Brain microvascular endothelial cell (primary cell): ENCODE measurements around the gene B4GALNT3.

Experiments
- DNase-seq: peaks from one replicate; pipeline ENCODE4 v3.0.0-alpha.2; 2020
- H3K27ac ChIP-seq: fragments of 250-450 bp; sonication (Bioruptor Pico); 2 replicates; pipeline ENCODE4 v1.5.1; 2020; ENCODE audit warnings: mild to moderate bottlenecking, moderate library complexity
- H3K27me3 ChIP-seq: fragments of 250-450 bp; sonication (Bioruptor Pico); replicated peaks from 2 replicates; pipeline ENCODE4 v1.5.1; 2020; ENCODE audit warnings: mild to moderate bottlenecking
- H3K36me3 ChIP-seq: fragments of 250-450 bp; sonication (Bioruptor Pico); replicated peaks from 2 replicates; pipeline ENCODE4 v1.5.1; 2020; ENCODE audit warnings: mild to moderate bottlenecking
- H3K4me3 ChIP-seq: 2 replicates; pipeline ENCODE4 v1.5.1; 2011; ENCODE audit warnings: low read depth, mild to moderate bottlenecking, control low read depth, low read length, moderate library complexity
- CTCF ChIP-seq: IDR thresholded peaks from 2 replicates; pipeline ENCODE4 v1.5.1; 2011; ENCODE audit warnings: low read depth, mild to moderate bottlenecking, moderate library complexity, low read length, control low read depth, inconsistent platforms; ENCODE audit errors: missing control alignments
- in situ Hi-C: cut with HindIII; loops from 2 replicates; pipeline ENCODE4 v1.10.0; 2017; ENCODE audit warnings: low sequenced_read_pairs, low pct_ligation_motif_present

The B4GALNT3 gene

GRCh38 chr12:537772-538171 lies 78.0 kb downstream of the B4GALNT3 start:
- no peak overlapping the region for H3K27ac ChIP-seq
- no peak overlapping the region for H3K4me3 ChIP-seq
- in situ Hi-C loops: no loop called here
- no peak for DNase-seq
- H3K27me3 ChIP-seq: no peaks in the 10 kb centered on the region
- no peaks in the 10 kb centered on the region for H3K36me3 ChIP-seq
- no peak for TF ChIP-seq CTCF

DNA sequence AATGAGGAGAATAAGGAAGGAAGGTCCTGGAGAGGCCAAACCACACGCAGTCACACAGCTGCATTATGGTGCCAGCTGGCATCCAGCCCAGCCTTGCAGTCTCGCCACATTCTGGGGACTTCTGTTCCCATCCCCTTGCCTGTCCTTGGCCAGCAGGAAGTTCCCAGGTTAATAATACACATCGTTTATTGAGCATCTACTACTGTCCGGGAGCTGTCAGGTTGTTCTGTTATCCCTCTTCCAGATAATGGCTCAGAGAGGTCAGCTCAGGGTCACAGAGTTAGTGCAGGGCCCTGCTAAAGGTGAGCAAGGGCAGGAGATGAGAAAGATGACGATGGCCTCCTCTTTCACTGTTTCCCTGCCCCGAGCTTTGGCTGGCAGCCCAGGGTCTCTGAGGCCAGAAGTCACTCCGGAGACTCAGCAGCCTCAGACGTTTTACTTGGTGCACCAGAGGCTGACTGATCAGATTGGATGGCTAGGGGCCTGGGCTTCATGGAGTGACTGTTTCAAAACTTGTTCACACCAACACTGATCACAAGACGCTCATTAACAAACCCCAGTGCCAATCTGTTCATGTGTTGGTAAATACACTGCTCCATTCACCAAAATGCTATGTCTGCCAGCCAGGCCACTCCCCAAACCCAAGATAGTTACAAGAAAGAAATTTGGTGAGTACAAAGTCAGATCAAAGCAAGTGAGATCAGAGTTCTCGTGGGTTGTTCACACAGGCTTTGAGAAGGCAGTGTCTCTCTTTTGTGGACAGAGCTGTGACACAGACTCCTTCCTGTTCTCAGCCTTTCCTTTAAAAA lies 79.2 kb downstream of the B4GALNT3 start:
- DNase-seq: peak; percentile 67
- Histone ChIP-seq H3K27me3 (no peaks in the 10 kb centered on the region), H3K36me3 (no peaks in the 10 kb centered on the region), H3K27ac (no peak overlapping the region), H3K4me3 (no peak overlapping the region)
- TF ChIP-seq CTCF: no peak
- in situ Hi-C loops: no loop called here

GRCh38 chr12:539540-540310 lies 80.0 kb downstream of the B4GALNT3 start:
- Histone ChIP-seq H3K27me3 (no peaks in the 10 kb centered on the region), H3K4me3 (no peak overlapping the region), H3K36me3 (no peaks in the 10 kb centered on the region), H3K27ac (no peak overlapping the region)
- in situ Hi-C loops: no loop called here
- no peak for TF ChIP-seq CTCF
- no peak for DNase-seq

DNA sequence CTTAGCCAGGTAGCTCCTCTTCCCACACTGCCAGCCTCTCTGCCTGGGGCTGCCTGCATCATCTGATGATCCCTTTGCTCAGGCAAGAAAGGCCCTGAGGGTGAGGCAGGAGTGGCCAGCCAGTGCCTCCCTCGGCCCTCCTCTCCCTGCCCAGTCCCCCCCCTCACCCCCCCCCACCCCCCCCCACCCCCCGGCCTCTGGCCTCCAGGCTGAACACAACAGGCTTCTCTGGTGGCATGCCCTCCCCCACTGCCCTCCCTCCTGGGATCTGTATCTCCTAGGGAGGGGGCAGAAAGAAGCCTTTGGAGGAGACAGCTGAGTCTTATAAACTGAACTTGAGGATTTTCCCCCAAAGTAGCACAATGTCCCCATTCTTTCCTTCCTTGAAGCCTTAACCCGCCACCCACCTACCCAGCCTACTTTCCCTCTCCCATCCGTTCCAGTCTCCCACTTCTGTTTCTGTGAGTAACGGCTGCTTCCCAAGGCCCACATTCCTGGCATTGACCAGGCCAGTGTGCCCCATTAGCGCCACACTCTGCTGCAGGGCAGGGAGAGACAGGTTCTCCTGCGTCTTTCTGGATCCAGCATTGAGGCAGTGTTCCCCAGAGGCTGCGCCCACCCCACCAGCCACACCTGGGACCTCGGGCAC lies 82.1 kb downstream of the B4GALNT3 start:
- no peak for DNase-seq
- in situ Hi-C loops: no loop called here
- no peak overlapping the region for H3K27ac ChIP-seq
- H3K36me3 ChIP-seq: no peaks in the 10 kb centered on the region
- TF ChIP-seq CTCF: no peak
- H3K4me3 ChIP-seq: no peak overlapping the region
- peaks cover 3% of the 10 kb centered on the region for H3K27me3 ChIP-seq

DNA sequence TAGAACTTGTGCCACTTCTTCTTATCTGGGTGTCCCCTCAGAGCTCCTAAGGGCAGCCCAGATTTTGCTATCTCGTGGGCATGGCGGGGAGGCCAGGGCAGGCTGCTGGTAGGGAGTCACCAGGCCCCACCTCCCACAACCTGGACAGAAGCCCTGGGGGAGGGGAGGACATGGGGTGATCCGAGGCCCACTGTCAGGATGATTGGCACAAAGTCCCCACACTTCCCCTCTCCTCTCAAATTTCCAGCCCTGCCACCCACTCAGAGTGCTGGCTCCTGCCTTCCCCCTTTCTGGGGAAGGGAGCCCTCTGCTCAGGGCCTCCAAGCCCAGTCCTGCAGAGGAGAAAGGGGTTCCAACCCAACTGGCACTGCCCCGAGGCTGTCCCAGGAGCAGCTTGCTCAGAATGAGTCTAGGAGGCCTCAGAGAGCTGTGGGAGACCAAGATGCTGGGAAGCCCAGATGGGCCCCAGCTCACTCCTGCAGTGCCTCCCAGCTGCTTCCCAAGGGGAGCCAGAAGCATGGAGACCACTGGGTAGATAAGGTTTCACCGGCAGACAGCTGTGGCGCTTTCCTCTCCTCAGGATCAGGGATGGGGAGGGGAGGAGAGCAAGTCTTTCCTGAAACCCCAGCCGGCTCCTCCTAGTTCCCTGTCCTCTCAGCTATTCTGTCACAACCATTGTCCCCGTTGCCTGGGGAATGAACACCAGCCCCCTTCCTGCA lies 82.8 kb downstream of the B4GALNT3 start:
- Histone ChIP-seq H3K27ac (no peak overlapping the region), H3K27me3 (peaks cover 3% of the 10 kb centered on the region), H3K4me3 (no peak overlapping the region), H3K36me3 (no peaks in the 10 kb centered on the region)
- no peak for TF ChIP-seq CTCF
- DNase-seq: no peak
- in situ Hi-C loops: no loop called here
